ENCODE measurements around the gene RBM26.
"Not testable (repeated sequence)": the region's sequence is repeated elsewhere in the genome, so short reads cannot be mapped to it uniquely, and the experiment has no call there.

Gene RBM26

GRCh38 chr13:79328510-79328909 is 77.5 kb downstream of the RBM26 start:
- no peak for DNase-seq (ENCODE audit: low read depth in 2 of 2)

GRCh38 chr13:79320433-79320832 is 85.6 kb downstream of the RBM26 start:
- DNase-seq (ENCODE audit: low read depth in 2 of 2) = no peak

- no peak for DNase-seq (ENCODE audit: low read depth in 2 of 2)
Measured at GRCh38 chr13:79318664-79319063, 87.4 kb downstream of the RBM26 start.

- no peak for DNase-seq (ENCODE audit: low read depth in 2 of 2)
Measured at GRCh38 chr13:79317856-79318255, 88.2 kb downstream of the RBM26 start.

GRCh38 chr13:79314652-79315051 is 91.4 kb downstream of the RBM26 start:
- DNase-seq (ENCODE audit: low read depth in 2 of 2) = no peak

GRCh38 chr13:79312340-79312855 is 93.7 kb downstream of the RBM26 start:
- DNase-seq (ENCODE audit: low read depth in 2 of 2) = no peak

- no peak for DNase-seq (ENCODE audit: low read depth in 2 of 2)
Measured at GRCh38 chr13:79311386-79311785, 94.7 kb downstream of the RBM26 start.

GRCh38 chr13:79309690-79310089 is 96.4 kb downstream of the RBM26 start:
- DNase-seq (ENCODE audit: low read depth in 2 of 2) = no peak

- DNase-seq (ENCODE audit: low read depth in 2 of 2) = no peak
Measured at GRCh38 chr13:79307866-79308298, 98.2 kb downstream of the RBM26 start.

- DNase-seq (ENCODE audit: low read depth in 2 of 2) = no peak
Measured at GRCh38 chr13:79307433-79307861, 98.6 kb downstream of the RBM26 start.

GRCh38 chr13:79306650-79307049 is 99.4 kb downstream of the RBM26 start:
- no peak for DNase-seq (ENCODE audit: low read depth in 2 of 2)

- no peak for DNase-seq (ENCODE audit: low read depth in 2 of 2)
Measured at GRCh38 chr13:79297128-79297527, 108.9 kb downstream of the RBM26 start.

GRCh38 chr13:79295906-79296706 is 109.9 kb downstream of the RBM26 start:
- no peak for DNase-seq (ENCODE audit: low read depth in 2 of 2)

- DNase-seq (ENCODE audit: low read depth in 2 of 2) = no peak
Measured at GRCh38 chr13:79290595-79291244, 115.3 kb downstream of the RBM26 start.

- DNase-seq (ENCODE audit: low read depth in 2 of 2) = no peak
Measured at GRCh38 chr13:79289571-79289970, 116.5 kb downstream of the RBM26 start.

GRCh38 chr13:79287939-79288795 is 117.9 kb downstream of the RBM26 start:
- DNase-seq (ENCODE audit: low read depth in 2 of 2) = no peak

- no peak for DNase-seq (ENCODE audit: low read depth in 2 of 2)
Measured at GRCh38 chr13:79285159-79285558, 120.9 kb downstream of the RBM26 start.

- DNase-seq (ENCODE audit: low read depth in 2 of 2) = no peak
Measured at GRCh38 chr13:79283742-79284141, 122.3 kb downstream of the RBM26 start.

- DNase-seq (ENCODE audit: low read depth in 2 of 2) = no peak
Measured at GRCh38 chr13:79282976-79283375, 123.1 kb downstream of the RBM26 start.

GRCh38 chr13:79282508-79282907 is 123.5 kb downstream of the RBM26 start:
- no peak for DNase-seq (ENCODE audit: low read depth in 2 of 2)

- DNase-seq (ENCODE audit: low read depth in 2 of 2) = no peak
Measured at GRCh38 chr13:79281339-79281747, 124.7 kb downstream of the RBM26 start.

- not testable (repeated sequence) for DNase-seq (ENCODE audit: low read depth in 2 of 2)
Measured at GRCh38 chr13:79279735-79280134, 126.3 kb downstream of the RBM26 start.
